HG03175 (cell line): ENCODE data around the gene SPDYE5.

Experiments used
- ATAC-seq: cut with Tn5 transposase; IDR thresholded peaks from one replicate; pipeline ENCODE4 v1.9.1; 2021; ENCODE audit warnings: mild to moderate bottlenecking, moderate library complexity; ENCODE audit not compliant: unreplicated experiment

The SPDYE5 gene

DNA sequence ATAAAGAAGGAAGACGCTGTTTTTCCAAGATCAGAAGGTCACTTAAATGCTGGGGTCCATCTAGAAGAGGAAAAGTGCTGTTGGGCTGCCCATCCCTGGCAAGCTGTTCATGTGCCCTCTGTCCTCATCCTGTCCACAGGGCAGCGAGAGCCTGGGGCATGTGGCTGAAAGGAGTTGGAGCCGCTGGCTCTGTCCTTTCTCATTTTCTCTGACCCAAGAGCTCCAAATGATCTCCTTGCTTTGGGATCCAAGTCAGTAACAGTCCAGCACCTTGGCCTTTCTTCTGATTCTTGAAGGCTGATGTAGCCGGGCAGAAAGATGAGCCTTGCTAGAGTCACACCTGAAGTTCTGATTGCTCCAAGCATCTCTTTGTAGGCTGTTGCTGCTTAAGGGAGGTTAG lies 44.4 kb downstream of the SPDYE5 start:
- no peak for ATAC-seq

DNA sequence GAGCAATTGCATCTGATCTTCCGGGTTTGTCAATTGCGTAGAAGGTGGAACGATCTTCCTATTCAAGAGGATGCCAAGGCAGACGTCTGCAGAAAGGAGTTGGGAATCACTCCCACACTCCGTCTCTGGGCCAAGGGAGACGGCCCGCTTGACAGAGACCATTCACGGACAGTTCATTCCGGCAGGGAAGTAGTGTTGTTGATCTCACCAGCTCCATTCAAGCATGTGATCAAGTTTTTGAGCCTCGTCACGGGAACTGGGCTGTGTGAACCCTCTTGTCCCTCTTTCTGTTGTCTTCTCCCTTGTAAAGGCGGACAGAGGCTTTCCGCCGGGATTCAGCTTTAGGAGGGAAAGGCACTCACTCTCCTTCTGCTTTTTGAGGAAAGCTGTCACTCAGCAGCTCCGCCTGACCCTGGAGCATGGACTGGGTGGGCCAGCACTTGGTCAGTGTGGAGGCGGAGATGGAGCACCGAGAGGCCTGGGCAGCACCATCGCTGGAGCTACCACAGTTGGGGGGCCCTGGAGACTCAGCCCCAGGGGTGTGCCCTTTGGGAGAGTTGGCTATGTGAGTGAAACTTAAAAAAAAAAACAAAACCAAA lies 44.9 kb downstream of the SPDYE5 start:
- no peak for ATAC-seq

DNA sequence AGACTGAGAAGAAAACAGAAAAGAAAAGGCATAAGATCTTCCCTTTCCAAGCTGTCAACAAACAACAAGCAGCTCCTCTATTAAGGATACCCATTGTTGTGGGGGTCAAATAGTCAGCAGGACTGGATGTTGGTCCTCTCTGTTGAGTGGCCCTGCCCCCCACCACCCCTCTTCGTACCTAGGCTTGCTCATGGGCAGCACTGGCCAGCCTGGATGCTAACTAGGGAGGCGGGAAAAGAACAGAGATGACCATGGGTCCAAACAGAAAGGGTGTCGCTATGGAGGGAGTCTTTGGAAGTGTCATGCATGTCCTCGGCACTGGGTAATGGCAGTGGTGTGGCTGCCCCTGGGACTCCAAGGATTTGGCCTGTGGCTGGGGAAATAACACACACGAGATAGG lies 45.6 kb downstream of the SPDYE5 start:
- ATAC-seq = no peak

DNA sequence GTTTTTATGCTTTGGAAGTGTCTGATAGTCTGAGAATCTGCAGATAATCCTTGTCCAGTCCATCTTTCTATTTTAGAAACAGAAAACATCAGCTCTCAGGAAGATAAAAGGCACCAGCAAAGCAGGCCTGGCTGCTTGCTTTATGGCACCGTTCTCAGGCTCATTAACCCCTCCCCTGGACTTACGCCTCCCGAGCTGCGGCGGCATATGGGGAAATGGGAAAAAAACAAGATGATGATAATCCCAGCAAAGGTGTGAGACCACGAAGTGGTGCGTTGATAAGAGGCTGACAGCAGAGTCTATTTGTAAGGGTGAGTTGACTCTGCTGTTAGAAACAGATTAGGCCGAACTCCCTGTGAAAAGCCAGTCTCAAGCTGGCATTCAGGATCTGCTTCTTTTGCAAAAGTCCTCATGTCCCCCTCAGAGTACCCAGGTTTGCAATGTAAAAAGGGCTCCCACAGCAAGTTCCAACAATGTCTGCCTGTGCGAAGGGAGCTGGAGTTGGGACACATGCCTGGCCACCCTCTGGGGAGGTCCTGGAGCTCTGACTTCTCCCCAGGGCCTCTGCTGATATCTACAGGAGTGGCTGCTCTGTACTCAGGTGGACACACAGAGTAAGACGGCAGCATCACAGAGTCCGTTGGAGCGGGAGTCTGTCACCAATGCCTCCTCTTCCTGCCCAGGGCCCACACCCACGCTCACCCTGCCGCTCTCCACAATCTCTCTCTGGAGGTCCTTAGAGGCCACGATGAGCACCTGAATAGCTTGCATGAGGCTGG lies 54.3 kb downstream of the SPDYE5 start:
- no peak for ATAC-seq
